Endodermal cell (in vitro differentiated cells): ENCODE data around the gene EVA1C. TPM values are rescaled to one million over a fixed set of nuclear protein-coding genes. Genes with fewer than 3 reads are reported as not detected.
"Not testable (repeated sequence)": the region's sequence is repeated elsewhere in the genome, so short reads cannot be mapped to it uniquely, and the experiment has no call there.

Source experiments
- DNase-seq: peaks from one replicate; pipeline ENCODE4 v3.0.0-alpha.2; 2017
- H3K27ac ChIP-seq: 2 replicates; pipeline ENCODE4 v1.5.1; 2013; ENCODE audit warnings: mild to moderate bottlenecking, low read depth, low read length, moderate library complexity
- H3K27me3 ChIP-seq: 2 replicates; pipeline ENCODE4 v1.6.1; 2013; ENCODE audit warnings: mild to moderate bottlenecking, low read length, moderate library complexity; ENCODE audit not compliant: insufficient read depth, control insufficient read depth, poor library complexity, severe bottlenecking
- H3K36me3 ChIP-seq: 2 replicates; pipeline ENCODE4 v1.7.0; 2013; ENCODE audit warnings: mild to moderate bottlenecking, low read length, moderate library complexity; ENCODE audit not compliant: control insufficient read depth, insufficient read depth
- H3K4me1 ChIP-seq: one replicate; pipeline ENCODE4 v1.7.0; 2013; ENCODE audit warnings: low read length; ENCODE audit not compliant: control insufficient read depth, insufficient read depth
- H3K4me3 ChIP-seq: 2 replicates; pipeline ENCODE4 v1.5.1; 2013; ENCODE audit warnings: mild to moderate bottlenecking, low read length, moderate library complexity
- H3K9ac ChIP-seq: 2 replicates; pipeline ENCODE4 v1.6.1; 2013; ENCODE audit warnings: mild to moderate bottlenecking, low read length, moderate library complexity; ENCODE audit not compliant: poor library complexity, severe bottlenecking; ENCODE audit errors: extremely low read depth
- H3K9me3 ChIP-seq: 2 replicates; pipeline ENCODE4 v1.6.1; 2013; ENCODE audit warnings: mild to moderate bottlenecking, low read length, moderate library complexity; ENCODE audit not compliant: control insufficient read depth
- H3K27ac Mint-ChIP-seq: 2 replicates; pipeline ENCODE4 v1.8.0; 2020; ENCODE audit warnings: mixed read lengths
- H3K27me3 Mint-ChIP-seq: 2 replicates; pipeline ENCODE4 v1.8.0; 2021; ENCODE audit warnings: mild to moderate bottlenecking, mixed read lengths; ENCODE audit not compliant: insufficient read depth
- H3K36me3 Mint-ChIP-seq: 2 replicates; pipeline ENCODE4 v1.8.0; 2020; ENCODE audit warnings: low read depth, mixed read lengths
- H3K4me1 Mint-ChIP-seq: 2 replicates; pipeline ENCODE4 v1.8.0; 2020; ENCODE audit warnings: mixed read lengths
- H3K4me3 Mint-ChIP-seq: 2 replicates; pipeline ENCODE4 v1.8.0; 2020; ENCODE audit warnings: mild to moderate bottlenecking, moderate library complexity, mixed read lengths
- H3K9me3 Mint-ChIP-seq: 2 replicates; pipeline ENCODE4 v1.8.0; 2020; ENCODE audit warnings: mild to moderate bottlenecking, mixed read lengths
- WGBS, 2 experiments: methylation state at CpG; one replicate each; pipeline versions ENCODE4 v1.1.5 to v1.1.7; 2013; ENCODE audit warnings: missing lambda C conversion rate in 2 of 2, mixed read lengths in 1 of 2; ENCODE audit not compliant: insufficient coverage in 1 of 2, insufficient read length in 1 of 2; 5-methylcytosine and 5-hydroxymethylcytosine counted together
- total RNA-seq, 2 donors: library from RNA; stranded (reverse); fragmentation: NEBNext Ultra II Directional in 1 of 2; extraction: Animal tissue kit (Norgen Biotek cat#: 25700) in 1 of 2; gene quantifications; 2 replicates in 1 of 2; 3 replicates in 1 of 2; pipeline ENCODE4 v1.2.1, GENCODE V29; 2021
- TF ChIP-seq, protein P1 (sequence below): fragments of 200-600 bp; sonication (generic); conservative IDR thresholded peaks from 2 replicates; pipeline ENCODE4 v1.5.0; 2021; ENCODE audit warnings: antibody characterized with exemption, mild to moderate bottlenecking

EVA1C gene
- total RNA-seq, 2 donors from 2014 or later: 0.68 TPM; not detected in 1

DNA sequence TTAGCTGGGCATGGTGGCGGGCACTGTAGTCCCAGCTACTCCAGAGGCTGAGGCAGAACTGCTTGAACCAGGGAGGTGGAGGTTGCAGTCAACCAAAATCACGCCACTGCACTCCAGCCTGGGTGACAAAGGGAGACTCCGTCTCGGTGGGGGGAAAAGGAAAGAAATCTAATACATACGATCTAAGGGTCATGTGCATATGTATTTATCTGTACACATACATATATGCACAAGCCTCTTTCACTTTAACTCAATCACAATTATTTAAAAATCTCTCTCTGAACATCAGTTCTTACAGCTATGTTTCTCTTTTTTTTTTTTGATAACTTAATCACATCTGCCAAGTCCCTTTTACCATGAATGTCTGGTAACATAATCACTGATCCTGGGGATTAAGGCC lies 34.7 kb downstream of the EVA1C start:
- H3K4me3 Mint-ChIP-seq: no peak overlapping the region
- TF ChIP-seq, protein P1, sequence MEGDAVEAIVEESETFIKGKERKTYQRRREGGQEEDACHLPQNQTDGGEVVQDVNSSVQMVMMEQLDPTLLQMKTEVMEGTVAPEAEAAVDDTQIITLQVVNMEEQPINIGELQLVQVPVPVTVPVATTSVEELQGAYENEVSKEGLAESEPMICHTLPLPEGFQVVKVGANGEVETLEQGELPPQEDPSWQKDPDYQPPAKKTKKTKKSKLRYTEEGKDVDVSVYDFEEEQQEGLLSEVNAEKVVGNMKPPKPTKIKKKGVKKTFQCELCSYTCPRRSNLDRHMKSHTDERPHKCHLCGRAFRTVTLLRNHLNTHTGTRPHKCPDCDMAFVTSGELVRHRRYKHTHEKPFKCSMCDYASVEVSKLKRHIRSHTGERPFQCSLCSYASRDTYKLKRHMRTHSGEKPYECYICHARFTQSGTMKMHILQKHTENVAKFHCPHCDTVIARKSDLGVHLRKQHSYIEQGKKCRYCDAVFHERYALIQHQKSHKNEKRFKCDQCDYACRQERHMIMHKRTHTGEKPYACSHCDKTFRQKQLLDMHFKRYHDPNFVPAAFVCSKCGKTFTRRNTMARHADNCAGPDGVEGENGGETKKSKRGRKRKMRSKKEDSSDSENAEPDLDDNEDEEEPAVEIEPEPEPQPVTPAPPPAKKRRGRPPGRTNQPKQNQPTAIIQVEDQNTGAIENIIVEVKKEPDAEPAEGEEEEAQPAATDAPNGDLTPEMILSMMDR: no peak
- no peaks in the 10 kb centered on the region for H3K4me1 Mint-ChIP-seq
- H3K4me3 ChIP-seq: no peak overlapping the region
- no peak overlapping the region for H3K9ac ChIP-seq
- H3K9me3 Mint-ChIP-seq: peaks cover 6% of the 10 kb centered on the region
- H3K36me3 Mint-ChIP-seq: no peaks in the 10 kb centered on the region
- H3K27me3 ChIP-seq: no peaks in the 10 kb centered on the region
- DNase-seq: no peak
- H3K4me1 ChIP-seq: no peaks in the 10 kb centered on the region
- no peaks in the 10 kb centered on the region for H3K36me3 ChIP-seq
- H3K27ac Mint-ChIP-seq: no peak overlapping the region
- H3K27me3 Mint-ChIP-seq: peaks cover 5% of the 10 kb centered on the region
- 99 to 100% methylated on average over 1 to 4 of the region's 5 CpGs for WGBS, 2 experiments
- no peak overlapping the region for H3K27ac ChIP-seq
- peaks cover 10% of the 10 kb centered on the region for H3K9me3 ChIP-seq

DNA sequence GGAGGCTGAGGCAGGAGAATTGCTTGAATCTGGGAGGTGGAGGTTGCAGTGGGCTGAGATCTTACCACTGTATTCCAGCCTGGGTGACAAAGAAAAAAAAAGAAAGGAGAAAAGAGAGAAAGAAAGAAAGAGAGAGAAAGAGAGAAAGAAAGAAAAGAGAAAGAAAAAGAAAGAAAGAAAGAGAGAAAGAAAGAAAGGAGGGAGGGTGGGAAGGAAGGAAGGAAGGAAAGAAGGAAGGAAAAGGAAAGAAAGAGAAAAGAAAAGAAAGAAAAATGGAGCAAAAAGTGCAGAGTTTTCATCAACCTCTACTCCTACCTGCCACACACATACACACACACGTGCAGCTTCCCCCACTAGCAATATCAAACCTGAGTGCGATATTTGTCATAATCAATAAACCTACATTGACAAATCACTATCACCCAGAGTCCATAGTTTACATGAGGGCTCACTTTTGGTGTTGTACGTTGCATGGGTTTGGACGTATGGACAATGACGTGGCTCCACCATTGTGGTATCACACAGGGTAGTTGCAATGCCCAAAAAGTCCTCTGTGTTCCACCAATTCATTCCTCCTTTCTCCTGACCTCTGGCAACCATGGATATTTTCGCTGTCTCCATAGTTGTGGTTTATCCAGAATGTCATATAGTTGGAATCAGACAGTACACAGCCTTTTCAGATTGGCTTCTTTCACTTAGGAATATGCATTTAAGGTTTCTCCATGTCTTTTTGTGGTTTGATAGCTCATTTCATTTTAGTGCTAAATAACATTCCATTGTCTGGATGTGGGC lies 36.5 kb downstream of the EVA1C start:
- Histone ChIP-seq H3K9ac (no peak overlapping the region), H3K27ac (no peak overlapping the region), H3K4me1 (no peaks in the 10 kb centered on the region), H3K9me3 (peaks cover 4% of the 10 kb centered on the region), H3K36me3 (no peaks in the 10 kb centered on the region), H3K4me3 (no peak overlapping the region), H3K27me3 (no peaks in the 10 kb centered on the region)
- H3K9me3 Mint-ChIP-seq: peaks cover 4% of the 10 kb centered on the region
- no peak overlapping the region for H3K4me3 Mint-ChIP-seq
- H3K4me1 Mint-ChIP-seq: no peaks in the 10 kb centered on the region
- peaks cover 5% of the 10 kb centered on the region for H3K27me3 Mint-ChIP-seq
- DNase-seq: no peak
- TF ChIP-seq, protein P1: no peak
- WGBS, 2 experiments: 92 to 93% methylated on average over 5 to 6 of the region's 6 CpGs
- H3K27ac Mint-ChIP-seq: no peak overlapping the region
- no peaks in the 10 kb centered on the region for H3K36me3 Mint-ChIP-seq

DNA sequence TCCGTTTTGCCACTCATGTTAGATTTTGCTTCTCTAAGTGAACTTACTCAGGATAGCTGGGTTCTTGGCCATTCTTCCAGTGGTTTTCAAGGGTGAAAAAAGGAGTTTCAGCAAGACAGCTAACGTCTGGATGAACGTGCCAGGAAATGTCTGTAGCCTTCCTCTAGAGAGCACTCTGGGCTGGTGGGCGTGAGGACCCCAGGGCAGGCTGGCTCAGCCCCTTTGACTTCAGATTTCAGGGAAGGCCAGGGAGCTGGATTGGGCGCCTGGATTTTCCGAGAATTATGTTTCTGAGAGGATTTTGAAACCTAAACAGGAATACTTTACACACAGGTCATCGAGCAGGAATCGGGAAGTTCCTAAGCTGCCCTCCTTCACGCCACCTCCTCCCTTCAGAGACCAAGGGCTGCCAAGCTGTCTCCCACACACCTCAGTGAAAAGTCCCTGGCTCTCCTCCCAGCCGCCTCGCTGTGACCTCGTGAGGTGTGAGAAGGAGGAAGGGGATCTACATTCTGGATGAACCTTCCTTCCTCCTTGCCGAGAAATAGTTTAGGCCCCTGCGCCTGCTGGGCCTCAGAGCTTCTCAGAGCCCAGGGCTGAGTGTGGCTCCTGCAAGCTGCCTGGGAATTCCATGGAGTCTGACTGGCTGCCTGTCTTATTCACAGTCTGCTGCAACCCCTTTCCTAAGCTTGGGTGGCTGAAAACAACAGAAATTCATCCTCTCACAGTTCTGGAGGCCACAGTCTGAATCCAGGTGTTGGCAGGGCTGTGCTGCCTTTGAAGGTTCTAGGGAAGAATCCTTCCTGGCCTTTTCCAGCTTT lies 38.6 kb downstream of the EVA1C start:
- H3K36me3 Mint-ChIP-seq, H3K4me3 ChIP-seq, H3K27me3 ChIP-seq, H3K27me3 Mint-ChIP-seq, H3K4me1 Mint-ChIP-seq, H3K9me3 Mint-ChIP-seq, H3K9me3 ChIP-seq, H3K27ac ChIP-seq, H3K27ac Mint-ChIP-seq, H3K4me3 Mint-ChIP-seq, DNase-seq, H3K9ac ChIP-seq, H3K4me1 ChIP-seq, H3K36me3 ChIP-seq: not testable (repeated sequence)
- 89 to 97% methylated on average over 7 to 14 of the region's 14 CpGs for WGBS, 2 experiments

DNA sequence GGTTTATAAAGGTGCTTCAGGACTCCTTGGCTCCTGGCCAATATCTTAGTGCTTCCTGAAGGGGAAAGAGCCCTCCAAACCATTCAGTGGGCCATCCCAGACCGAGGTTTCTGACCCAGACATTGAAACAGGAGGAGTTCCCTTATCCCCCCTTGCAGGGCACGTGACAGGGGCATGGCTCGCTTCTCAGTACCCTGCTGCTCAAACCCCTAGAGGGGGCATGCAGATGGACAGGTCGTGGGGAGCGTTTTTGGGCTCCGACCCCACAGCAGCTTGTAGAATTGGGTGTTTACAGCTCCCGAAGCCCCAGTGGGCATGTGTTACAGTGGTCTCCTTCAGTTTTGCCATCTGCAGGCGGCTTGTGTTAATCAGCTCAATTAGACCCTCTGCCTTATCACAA lies 39.7 kb downstream of the EVA1C start:
- not testable (repeated sequence) for H3K27me3 Mint-ChIP-seq, H3K4me1 ChIP-seq, H3K27ac ChIP-seq, H3K4me1 Mint-ChIP-seq, H3K9me3 Mint-ChIP-seq, H3K27ac Mint-ChIP-seq, H3K36me3 Mint-ChIP-seq, H3K4me3 Mint-ChIP-seq, H3K4me3 ChIP-seq, H3K36me3 ChIP-seq, H3K9me3 ChIP-seq, DNase-seq, H3K9ac ChIP-seq, H3K27me3 ChIP-seq
- 78 to 98% methylated on average over 5 to 8 of the region's 8 CpGs for WGBS, 2 experiments
